Fibroblast of villous mesenchyme (primary cell): ENCODE results near the gene GSK3A. TPM values are rescaled to one million over a fixed set of nuclear protein-coding genes. Genes with fewer than 3 reads are reported as not detected.

ENCODE experiments used
- DNase-seq: peaks from one replicate; pipeline ENCODE4 v3.0.0-alpha.2; 2010; ENCODE audit warnings: low read depth
- H3K4me3 ChIP-seq: 2 replicates; pipeline ENCODE4 v1.5.1; 2011; ENCODE audit warnings: low read depth, mild to moderate bottlenecking, low read length
- CTCF ChIP-seq: IDR thresholded peaks from 2 replicates; pipeline ENCODE4 v1.5.1; 2012; ENCODE audit warnings: low read depth, mild to moderate bottlenecking, low read length; ENCODE audit not compliant: insufficient read depth
- total RNA-seq: library from RNA; depleted of rRNA; stranded (reverse); fragments of >200 nt; gene quantifications from 2 replicates; pipeline ENCODE4 v1.2.3, GENCODE V29; 2012

Gene GSK3A
- total RNA-seq, 1 donor, result 21.2 TPM

- DNase-seq, result peak; percentile 97
- H3K4me3 ChIP-seq, result peak within 1 kb of the TSS; percentile 97
- TF ChIP-seq CTCF, result no peak
These were observed 22.3 kb downstream of the GSK3A start, which contains the start of gene ZNF526 for GRCh38 chr19:42219812-42220750. TSS of gene ZNF526 (plus strand) at chr19:42220312. CDS start at chr19:42224404, 4,092 bp downstream.

- peak within 1 kb of the TSS; percentile 99 for H3K4me3 ChIP-seq
- TF ChIP-seq CTCF, result no peak
- DNase-seq, result peak; percentile 98
These were observed 24.6 kb downstream of the GSK3A start, which contains the start of gene DEDD2 for GRCh38 chr19:42217520-42218437. TSS of gene DEDD2 (minus strand) at chr19:42217677. CDS start at chr19:42217007, 670 bp downstream.

GRCh38 chr19:42216653-42217519, 25.5 kb downstream of the GSK3A start:
- no peak for TF ChIP-seq CTCF
- H3K4me3 ChIP-seq, result peak overlapping the region; percentile 99
- peak; percentile 34 for DNase-seq

GRCh38 chr19:42214810-42215485, 27.5 kb downstream of the GSK3A start:
- no peak overlapping the region for H3K4me3 ChIP-seq
- DNase-seq, result no peak
- TF ChIP-seq CTCF, result no peak

GRCh38 chr19:42212886-42213285, 29.5 kb downstream of the GSK3A start:
- no peak overlapping the region for H3K4me3 ChIP-seq
- no peak for DNase-seq
- TF ChIP-seq CTCF, result no peak

GRCh38 chr19:42208612-42209011, 33.8 kb downstream of the GSK3A start:
- no peak overlapping the region for H3K4me3 ChIP-seq
- TF ChIP-seq CTCF, result no peak
- no peak for DNase-seq
